ENCODE data around the gene CALN1. TPM values are rescaled to one million over a fixed set of nuclear protein-coding genes. Genes with fewer than 3 reads are reported as not detected.

The CALN1 gene
- total and polyA plus RNA-seq, 2 experiments from 2014 or later: 0.23 to 0.28 TPM

GRCh38 chr7:72283309-72283708, 128.8 kb downstream of the CALN1 start:
- no peak for DNase-seq (ENCODE audit: low spot score)
- WGBS (ENCODE audit: low lambda C conversion rate, missing lambda C conversion rate): 57% methylated on average over 1 of the region's 1 CpG
- TF ChIP-seq, protein P1, sequence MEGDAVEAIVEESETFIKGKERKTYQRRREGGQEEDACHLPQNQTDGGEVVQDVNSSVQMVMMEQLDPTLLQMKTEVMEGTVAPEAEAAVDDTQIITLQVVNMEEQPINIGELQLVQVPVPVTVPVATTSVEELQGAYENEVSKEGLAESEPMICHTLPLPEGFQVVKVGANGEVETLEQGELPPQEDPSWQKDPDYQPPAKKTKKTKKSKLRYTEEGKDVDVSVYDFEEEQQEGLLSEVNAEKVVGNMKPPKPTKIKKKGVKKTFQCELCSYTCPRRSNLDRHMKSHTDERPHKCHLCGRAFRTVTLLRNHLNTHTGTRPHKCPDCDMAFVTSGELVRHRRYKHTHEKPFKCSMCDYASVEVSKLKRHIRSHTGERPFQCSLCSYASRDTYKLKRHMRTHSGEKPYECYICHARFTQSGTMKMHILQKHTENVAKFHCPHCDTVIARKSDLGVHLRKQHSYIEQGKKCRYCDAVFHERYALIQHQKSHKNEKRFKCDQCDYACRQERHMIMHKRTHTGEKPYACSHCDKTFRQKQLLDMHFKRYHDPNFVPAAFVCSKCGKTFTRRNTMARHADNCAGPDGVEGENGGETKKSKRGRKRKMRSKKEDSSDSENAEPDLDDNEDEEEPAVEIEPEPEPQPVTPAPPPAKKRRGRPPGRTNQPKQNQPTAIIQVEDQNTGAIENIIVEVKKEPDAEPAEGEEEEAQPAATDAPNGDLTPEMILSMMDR (IDR thresholded peaks at IDR 0.05; ENCODE audit: poor library complexity): no peak
- no peak for TF ChIP-seq EZH2phosphoT487 (IDR thresholded peaks at IDR 0.05; ENCODE audit: low read depth, severe bottlenecking, unreplicated experiment)
- TF ChIP-seq EZH2 (IDR thresholded peaks at IDR 0.05; ENCODE audit: borderline replicate concordance): no peak
- Histone ChIP-seq H3K9me2 (replicated peaks; ENCODE audit: insufficient read depth) (no peaks in the 10 kb centered on the region), H3K79me2 (no peaks in the 10 kb centered on the region), H4K20me1 (ENCODE audit: insufficient read depth, poor library complexity, severe bottlenecking) (no peaks in the 10 kb centered on the region), H3K4me1 (ENCODE audit: insufficient read depth) (no peaks in the 10 kb centered on the region), H3K27ac (no peak overlapping the region), H3K4me3 (no peak overlapping the region), H3K36me3 (replicated peaks; ENCODE audit: insufficient read depth, low read depth) (no peaks in the 10 kb centered on the region), H2AFZ (no peak overlapping the region), H3K4me2 (no peak overlapping the region), H3K9me3 (ENCODE audit: low read depth) (no peaks in the 10 kb centered on the region), H3K27me3 (no peaks in the 10 kb centered on the region)

GRCh38 chr7:72281308-72281707, 130.8 kb downstream of the CALN1 start:
- H3K27ac ChIP-seq: no peak overlapping the region
- no peaks in the 10 kb centered on the region for H3K36me3 ChIP-seq (replicated peaks; ENCODE audit: insufficient read depth, low read depth)
- H3K4me2 ChIP-seq: no peak overlapping the region
- no peaks in the 10 kb centered on the region for H3K9me2 ChIP-seq (replicated peaks; ENCODE audit: insufficient read depth)
- no peaks in the 10 kb centered on the region for H3K4me1 ChIP-seq (ENCODE audit: insufficient read depth)
- H3K9me3 ChIP-seq (ENCODE audit: low read depth): no peaks in the 10 kb centered on the region
- 59% methylated on average over 2 of the region's 2 CpGs for WGBS (ENCODE audit: low lambda C conversion rate, missing lambda C conversion rate)
- no peaks in the 10 kb centered on the region for H3K27me3 ChIP-seq
- H2AFZ ChIP-seq: no peak overlapping the region
- no peak overlapping the region for H3K4me3 ChIP-seq
- TF ChIP-seq EZH2phosphoT487 (IDR thresholded peaks at IDR 0.05; ENCODE audit: low read depth, severe bottlenecking, unreplicated experiment) (no peak), EZH2 (IDR thresholded peaks at IDR 0.05; ENCODE audit: borderline replicate concordance) (no peak)
- TF ChIP-seq, protein P1 (IDR thresholded peaks at IDR 0.05; ENCODE audit: poor library complexity): no peak
- no peak for DNase-seq (ENCODE audit: low spot score)
- no peaks in the 10 kb centered on the region for H4K20me1 ChIP-seq (ENCODE audit: insufficient read depth, poor library complexity, severe bottlenecking)
- no peaks in the 10 kb centered on the region for H3K79me2 ChIP-seq

GRCh38 chr7:72279203-72279602, 132.9 kb downstream of the CALN1 start:
- H3K79me2 ChIP-seq: no peaks in the 10 kb centered on the region
- no peaks in the 10 kb centered on the region for H3K36me3 ChIP-seq (replicated peaks; ENCODE audit: insufficient read depth, low read depth)
- H3K4me1 ChIP-seq (ENCODE audit: insufficient read depth): no peaks in the 10 kb centered on the region
- DNase-seq (ENCODE audit: low spot score): no peak
- TF ChIP-seq, protein P1 (IDR thresholded peaks at IDR 0.05; ENCODE audit: poor library complexity): no peak
- no peak overlapping the region for H2AFZ ChIP-seq
- H3K4me2 ChIP-seq: no peak overlapping the region
- no peaks in the 10 kb centered on the region for H3K9me3 ChIP-seq (ENCODE audit: low read depth)
- no peak overlapping the region for H3K4me3 ChIP-seq
- 79% methylated on average over 3 of the region's 3 CpGs for WGBS (ENCODE audit: low lambda C conversion rate, missing lambda C conversion rate)
- no peaks in the 10 kb centered on the region for H3K9me2 ChIP-seq (replicated peaks; ENCODE audit: insufficient read depth)
- no peaks in the 10 kb centered on the region for H3K27me3 ChIP-seq
- no peaks in the 10 kb centered on the region for H4K20me1 ChIP-seq (ENCODE audit: insufficient read depth, poor library complexity, severe bottlenecking)
- H3K27ac ChIP-seq: no peak overlapping the region

GRCh38 chr7:72278550-72278949, 133.6 kb downstream of the CALN1 start:
- TF ChIP-seq EZH2 (IDR thresholded peaks at IDR 0.05; ENCODE audit: borderline replicate concordance): no peak
- no peak for TF ChIP-seq EZH2phosphoT487 (IDR thresholded peaks at IDR 0.05; ENCODE audit: low read depth, severe bottlenecking, unreplicated experiment)
- TF ChIP-seq, protein P1 (IDR thresholded peaks at IDR 0.05; ENCODE audit: poor library complexity): no peak
- no peak overlapping the region for H3K4me3 ChIP-seq
- H3K9me2 ChIP-seq (replicated peaks; ENCODE audit: insufficient read depth): no peaks in the 10 kb centered on the region
- no peaks in the 10 kb centered on the region for H3K27me3 ChIP-seq
- DNase-seq (ENCODE audit: low spot score): no peak
- WGBS (ENCODE audit: low lambda C conversion rate, missing lambda C conversion rate): 77% methylated on average over 6 of the region's 8 CpGs
- H3K4me1 ChIP-seq (ENCODE audit: insufficient read depth): no peaks in the 10 kb centered on the region
- H3K36me3 ChIP-seq (replicated peaks; ENCODE audit: insufficient read depth, low read depth): no peaks in the 10 kb centered on the region
- no peak overlapping the region for H2AFZ ChIP-seq
- H3K27ac ChIP-seq: no peak overlapping the region
- H4K20me1 ChIP-seq (ENCODE audit: insufficient read depth, poor library complexity, severe bottlenecking): no peaks in the 10 kb centered on the region
- no peak overlapping the region for H3K4me2 ChIP-seq
- H3K9me3 ChIP-seq (ENCODE audit: low read depth): no peaks in the 10 kb centered on the region
- H3K79me2 ChIP-seq: no peaks in the 10 kb centered on the region
